GM12878 (cell line): ENCODE data around the gene TSHZ3. TPM values are rescaled to one million over a fixed set of nuclear protein-coding genes. Genes with fewer than 3 reads are reported as not detected.

ENCODE experiments used
- ATAC-seq: fragments of 200-7000 bp; cut with Tn5 transposase; 3 replicates; pipeline ENCODE4 v1.9.1; 2020; ENCODE audit warnings: mild to moderate bottlenecking, moderate library complexity
- BruUV-seq: library from RNA; stranded (reverse); fragments of 400-500 nt; replicated peaks from 2 replicates; lab custom pipeline; 2021; lab: Mats Ljungman, UMichigan
- CTCF ChIA-PET: fragments of 300-600 bp; sonication (Branson Sonifier 250); formaldehyde crosslinking; extraction: SDS; loops from one replicate; lab custom pipeline; 2021; ENCODE audit warnings: inconsistent platforms; lab: Yijun Ruan, JAX
- POLR2A ChIA-PET: fragments of 350-600 bp; formaldehyde crosslinking; extraction: SDS; loops from one replicate; lab custom pipeline; 2021; ENCODE audit warnings: inconsistent platforms; lab: Charles Lee
- RAD21 ChIA-PET: fragments of 300-600 bp; sonication (Branson Sonifier 250); formaldehyde crosslinking; loops from one replicate; lab custom pipeline; 2023; ENCODE audit warnings: antibody characterized with exemption; ENCODE audit not compliant: unreplicated experiment; lab: Charles Lee
- SMC1A ChIA-PET: fragments of 300-600 bp; sonication (Branson Sonifier 250); formaldehyde crosslinking; loops from one replicate; lab custom pipeline; 2023; ENCODE audit not compliant: unreplicated experiment, uncharacterized antibody; lab: Charles Lee
- DNase-seq: peaks from one replicate; pipeline ENCODE4 v3.0.0-alpha.2; 2011; ENCODE audit warnings: low read depth, low spot score
- FAIRE-seq: peaks from 3 replicates; lab custom pipeline; 2011; peaks lifted over from hg19 to GRCh38; lab: Jason Lieb, UNC
- H2AFZ ChIP-seq: 2 replicates; pipeline ENCODE4 v1.6.0; 2011; ENCODE audit warnings: low read depth, low read length, control low read depth; ENCODE audit not compliant: control insufficient read depth
- H3K27ac ChIP-seq: 2 replicates; pipeline ENCODE4 v1.5.1; 2011; ENCODE audit warnings: control low read depth; ENCODE audit not compliant: control insufficient read depth, insufficient read depth
- H3K27me3 ChIP-seq, 2 experiments: replicated peaks in 1 of 2; 2 replicates each; pipeline versions ENCODE4 v1.6.0 to v1.6.1; 2011; ENCODE audit warnings: low read length in 1 of 2; ENCODE audit not compliant: control insufficient read depth in 2 of 2, insufficient read depth in 2 of 2
- H3K36me3 ChIP-seq, 2 experiments: 2 replicates each; pipeline ENCODE4 v1.5.1; 2011; ENCODE audit warnings: low read length in 1 of 2; ENCODE audit not compliant: control insufficient read depth in 2 of 2, insufficient read depth in 2 of 2
- H3K4me1 ChIP-seq: 2 replicates; pipeline ENCODE4 v1.6.1; 2011; ENCODE audit warnings: mild to moderate bottlenecking, low read length, moderate library complexity, mixed read lengths; ENCODE audit not compliant: control insufficient read depth, insufficient read depth
- H3K4me2 ChIP-seq: 2 replicates; pipeline ENCODE4 v1.6.0; 2011; ENCODE audit warnings: control low read depth; ENCODE audit not compliant: control insufficient read depth, insufficient read depth
- H3K4me3 ChIP-seq: fragments of 200-600 bp; sonication (generic); 2 replicates; pipeline ENCODE4 v1.5.1; 2016
- H3K79me2 ChIP-seq: 2 replicates; pipeline ENCODE4 v1.6.0; 2011; ENCODE audit warnings: low read length; ENCODE audit not compliant: control insufficient read depth, insufficient read depth
- H3K9ac ChIP-seq: 2 replicates; pipeline ENCODE4 v1.8.0; 2011; ENCODE audit warnings: low read length, control low read depth, mixed read lengths; ENCODE audit not compliant: control insufficient read depth, insufficient read depth
- H3K9me3 ChIP-seq: replicated peaks from 3 replicates; pipeline ENCODE4 v1.5.1; 2011; ENCODE audit warnings: mild to moderate bottlenecking, low read length; ENCODE audit not compliant: control insufficient read depth, insufficient read depth
- H4K20me1 ChIP-seq: 2 replicates; pipeline ENCODE4 v1.6.0; 2011; ENCODE audit not compliant: control insufficient read depth, insufficient read depth
- BHLHE40 ChIP-seq, 2 experiments: fragments of 450-650 bp in 1 of 2; IDR thresholded peaks; 2 replicates each; pipeline ENCODE4 v1.6.1; 2011 to 2017; ENCODE audit warnings: low read depth in 2 of 2, borderline replicate concordance in 1 of 2, improper control_type of control experiment in 1 of 2, low read length in 1 of 2, mild to moderate bottlenecking in 1 of 2
- EP300 ChIP-seq, 2 experiments: fragments of 150-350 bp in 1 of 2; IDR thresholded peaks; 2 replicates each; pipeline ENCODE4 v1.6.1; 2011 to 2012; ENCODE audit warnings: low read depth in 2 of 2, low read length in 2 of 2, borderline replicate concordance in 1 of 2, improper control_type of control experiment in 1 of 2, inconsistent platforms in 1 of 2; ENCODE audit not compliant: control insufficient read depth in 1 of 2
- EZH2 ChIP-seq: IDR thresholded peaks from 2 replicates; pipeline ENCODE4 v1.6.1; 2012; ENCODE audit warnings: low read depth, mild to moderate bottlenecking, control low read depth, inconsistent platforms, low read length, borderline replicate concordance; ENCODE audit not compliant: control insufficient read depth
- FOS ChIP-seq: IDR thresholded peaks from 3 replicates; pipeline ENCODE4 v1.6.1; 2011; ENCODE audit warnings: borderline replicate concordance; ENCODE audit not compliant: insufficient read length; ENCODE audit errors: extremely low read depth
- FOXK2 ChIP-seq: fragments of 450-650 bp; IDR thresholded peaks from 2 replicates; pipeline ENCODE4 v1.6.1; 2017; ENCODE audit warnings: mild to moderate bottlenecking, moderate library complexity
- HDAC6 ChIP-seq: fragments of 200-600 bp; sonication (generic); IDR thresholded peaks from one replicate; pipeline ENCODE4 v1.8.0; 2017; ENCODE audit warnings: antibody characterized with exemption; ENCODE audit not compliant: unreplicated experiment
- JUNB ChIP-seq: IDR thresholded peaks from 2 replicates; pipeline ENCODE4 v1.6.1; 2016; ENCODE audit warnings: antibody characterized with exemption, mild to moderate bottlenecking
- MYB ChIP-seq: fragments of 150-350 bp; IDR thresholded peaks from 2 replicates; pipeline ENCODE4 v1.6.1; 2014; ENCODE audit warnings: mild to moderate bottlenecking, low read depth, low read length, borderline replicate concordance
- RAD51 ChIP-seq: fragments of 450-650 bp; IDR thresholded peaks from 2 replicates; pipeline ENCODE4 v1.6.1; 2016; ENCODE audit warnings: moderate library complexity, mild to moderate bottlenecking, inconsistent platforms
- STAT3 ChIP-seq: IDR thresholded peaks from 2 replicates; pipeline ENCODE4 v1.6.1; 2011; ENCODE audit warnings: low read depth, low read length, improper control_type of control experiment
- TCF12 ChIP-seq: IDR thresholded peaks from 2 replicates; pipeline ENCODE4 v1.6.1; 2011; ENCODE audit warnings: low read depth, mild to moderate bottlenecking, low read length
- WGBS: methylation state at CpG from one replicate; pipeline ENCODE4 v1.1.6; 2016; ENCODE audit warnings: low lambda C conversion rate; ENCODE audit not compliant: insufficient replicate concordance, insufficient coverage; ENCODE audit errors: missing lambda C conversion rate; 5-methylcytosine and 5-hydroxymethylcytosine counted together
- in situ Hi-C: fragments of 300-500 bp; cut with MboI; formaldehyde crosslinking; loops from 9 replicates; pipeline ENCODE4 v1.14.3; 2018; ENCODE audit warnings: mixed read lengths
- intact Hi-C: fragments of 100-400 bp; cut with micrococcal nuclease; formaldehyde crosslinking; loops from one replicate; pipeline ENCODE4 v1.14.2; 2022; ENCODE audit not compliant: unreplicated experiment
- polyA plus RNA-seq, 11 experiments: library from polyadenylated mRNA; depleted of rRNA in 4 of 11; unstranded in 6 of 11; stranded (reverse) in 5 of 11; fragments of >200 nt; fragmentation: Nextera tagmentation in 4 of 11; fragmentation: Illumina TruSeq in 1 of 11; extraction: Ambion mirVana in 4 of 11; extraction: Trizol in 1 of 11; gene quantifications; 1 replicate in 1 of 11; 2 replicates in 10 of 11; pipeline versions ENCODE4 v1.2.1 to v1.2.3, GENCODE V29; 2011 to 2016; ENCODE audit warnings: inconsistent platforms in 2 of 11, missing spikeins in 2 of 11, low read depth in 1 of 11
- total RNA-seq, 4 experiments: library from RNA; depleted of rRNA in 3 of 4; stranded (reverse); fragments of >200 nt in 3 of 4; fragmentation: Illumina TruSeq in 1 of 4; extraction: Trizol in 1 of 4; gene quantifications; 2 replicates each; pipeline versions ENCODE4 v1.2.1 to v1.2.3, GENCODE V29; 2013 to 2021
- TF ChIP-seq, protein P1 (sequence below): fragments of 450-650 bp; IDR thresholded peaks from 2 replicates; pipeline ENCODE4 v1.6.1; 2016; ENCODE audit warnings: mild to moderate bottlenecking
- TF ChIP-seq, protein P2 (sequence below): fragments of 450-650 bp; IDR thresholded peaks from 2 replicates; pipeline ENCODE4 v1.6.1; 2017; ENCODE audit warnings: mild to moderate bottlenecking, moderate library complexity

TSHZ3 gene
- total and polyA plus RNA-seq, 10 of the 15 experiments (the other 5 are each of a cell fraction or from before 2014, with no cell fraction given), result 0.23 TPM; not detected in 9

DNA sequence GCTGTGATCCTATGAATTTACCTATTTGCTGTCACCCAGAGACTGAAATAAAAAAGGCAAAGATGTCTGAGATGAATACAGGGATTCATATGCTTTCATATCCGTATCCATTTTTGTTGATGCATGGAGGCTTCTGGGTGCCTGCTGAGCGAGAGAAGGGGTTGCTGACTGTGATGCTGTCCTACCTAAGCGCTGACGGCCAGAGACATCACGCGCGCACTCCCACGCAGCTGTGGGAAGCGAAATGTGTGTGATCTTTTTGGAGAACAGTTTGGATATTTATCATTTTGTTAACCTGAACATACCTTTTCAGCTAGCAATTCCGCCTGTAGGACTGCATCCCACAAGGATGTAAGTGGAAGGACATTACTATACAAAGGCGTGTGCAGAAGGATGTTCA, 23.9 kb downstream of the TSHZ3 start:
- intact Hi-C loops (no loop called here), in situ Hi-C loops (no loop called here)
- 43% methylated on average over 11 of the region's 11 CpGs for WGBS
- TF ChIP-seq EP300 (IDR thresholded peaks at IDR 0.05; ENCODE audit: borderline replicate concordance in 1 of 2, control insufficient read depth in 1 of 2, low read depth in 2 of 2, low read length in 2 of 2) (no peak), FOS (no peak), HDAC6 (no peak), JUNB (no peak), TCF12 (no peak), FOXK2 (no peak), BHLHE40 (IDR thresholded peaks at IDR 0.05; ENCODE audit: borderline replicate concordance in 1 of 2, low read depth in 2 of 2, low read length in 1 of 2) (no peak), MYB (no peak), RAD51 (no peak), EZH2 (no peak), STAT3 (no peak)
- TF ChIP-seq, protein P1, sequence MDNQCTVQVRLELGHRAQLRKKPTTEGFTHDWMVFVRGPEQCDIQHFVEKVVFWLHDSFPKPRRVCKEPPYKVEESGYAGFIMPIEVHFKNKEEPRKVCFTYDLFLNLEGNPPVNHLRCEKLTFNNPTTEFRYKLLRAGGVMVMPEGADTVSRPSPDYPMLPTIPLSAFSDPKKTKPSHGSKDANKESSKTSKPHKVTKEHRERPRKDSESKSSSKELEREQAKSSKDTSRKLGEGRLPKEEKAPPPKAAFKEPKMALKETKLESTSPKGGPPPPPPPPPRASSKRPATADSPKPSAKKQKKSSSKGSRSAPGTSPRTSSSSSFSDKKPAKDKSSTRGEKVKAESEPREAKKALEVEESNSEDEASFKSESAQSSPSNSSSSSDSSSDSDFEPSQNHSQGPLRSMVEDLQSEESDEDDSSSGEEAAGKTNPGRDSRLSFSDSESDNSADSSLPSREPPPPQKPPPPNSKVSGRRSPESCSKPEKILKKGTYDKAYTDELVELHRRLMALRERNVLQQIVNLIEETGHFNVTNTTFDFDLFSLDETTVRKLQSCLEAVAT, result no peak
- TF ChIP-seq, protein P2, sequence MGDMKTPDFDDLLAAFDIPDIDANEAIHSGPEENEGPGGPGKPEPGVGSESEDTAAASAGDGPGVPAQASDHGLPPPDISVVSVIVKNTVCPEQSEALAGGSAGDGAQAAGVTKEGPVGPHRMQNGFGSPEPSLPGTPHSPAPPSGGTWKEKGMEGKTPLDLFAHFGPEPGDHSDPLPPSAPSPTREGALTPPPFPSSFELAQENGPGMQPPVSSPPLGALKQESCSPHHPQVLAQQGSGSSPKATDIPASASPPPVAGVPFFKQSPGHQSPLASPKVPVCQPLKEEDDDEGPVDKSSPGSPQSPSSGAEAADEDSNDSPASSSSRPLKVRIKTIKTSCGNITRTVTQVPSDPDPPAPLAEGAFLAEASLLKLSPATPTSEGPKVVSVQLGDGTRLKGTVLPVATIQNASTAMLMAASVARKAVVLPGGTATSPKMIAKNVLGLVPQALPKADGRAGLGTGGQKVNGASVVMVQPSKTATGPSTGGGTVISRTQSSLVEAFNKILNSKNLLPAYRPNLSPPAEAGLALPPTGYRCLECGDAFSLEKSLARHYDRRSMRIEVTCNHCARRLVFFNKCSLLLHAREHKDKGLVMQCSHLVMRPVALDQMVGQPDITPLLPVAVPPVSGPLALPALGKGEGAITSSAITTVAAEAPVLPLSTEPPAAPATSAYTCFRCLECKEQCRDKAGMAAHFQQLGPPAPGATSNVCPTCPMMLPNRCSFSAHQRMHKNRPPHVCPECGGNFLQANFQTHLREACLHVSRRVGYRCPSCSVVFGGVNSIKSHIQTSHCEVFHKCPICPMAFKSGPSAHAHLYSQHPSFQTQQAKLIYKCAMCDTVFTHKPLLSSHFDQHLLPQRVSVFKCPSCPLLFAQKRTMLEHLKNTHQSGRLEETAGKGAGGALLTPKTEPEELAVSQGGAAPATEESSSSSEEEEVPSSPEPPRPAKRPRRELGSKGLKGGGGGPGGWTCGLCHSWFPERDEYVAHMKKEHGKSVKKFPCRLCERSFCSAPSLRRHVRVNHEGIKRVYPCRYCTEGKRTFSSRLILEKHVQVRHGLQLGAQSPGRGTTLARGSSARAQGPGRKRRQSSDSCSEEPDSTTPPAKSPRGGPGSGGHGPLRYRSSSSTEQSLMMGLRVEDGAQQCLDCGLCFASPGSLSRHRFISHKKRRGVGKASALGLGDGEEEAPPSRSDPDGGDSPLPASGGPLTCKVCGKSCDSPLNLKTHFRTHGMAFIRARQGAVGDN, result no peak
- no peaks in the 10 kb centered on the region for H3K4me1 ChIP-seq
- no peak overlapping the region for H3K4me2 ChIP-seq
- DNase-seq (no peak), FAIRE-seq (no peak), ATAC-seq (no peak)
- H3K27me3 ChIP-seq, result no peaks in the 10 kb centered on the region
- ChIA-PET RAD21 (no interaction called here), POLR2A (no interaction called here), SMC1A (no interaction called here), CTCF (no interaction called here)
- H3K27ac ChIP-seq, result no peak overlapping the region
- no peaks in the 10 kb centered on the region for H3K79me2 ChIP-seq
- no peak overlapping the region for H2AFZ ChIP-seq
- no peaks in the 10 kb centered on the region for H3K9me3 ChIP-seq
- no peak overlapping the region for H3K9ac ChIP-seq
- no peaks in the 10 kb centered on the region for H3K36me3 ChIP-seq
- BruUV-seq, result no TSS peak
- H4K20me1 ChIP-seq, result no peaks in the 10 kb centered on the region
- no peak overlapping the region for H3K4me3 ChIP-seq
